HEK293 (cell line): ENCODE results near the gene TMEM232.

Experiments
- CTCF ChIA-PET: fragments of 350-600 bp; formaldehyde crosslinking; extraction: SDS; loops from one replicate; lab custom pipeline; 2021; ENCODE audit warnings: antibody characterized with exemption; lab: Yijun Ruan, JAX
- POLR2A ChIA-PET: fragments of 300-600 bp; formaldehyde crosslinking; extraction: SDS; loops from one replicate; lab custom pipeline; 2020; ENCODE audit warnings: antibody characterized with exemption, inconsistent platforms; lab: Yijun Ruan, JAX
- H3K27ac ChIP-seq: fragments of 200-500 bp; sonication (Bioruptor generic); 2 replicates; pipeline ENCODE4 v1.5.1; 2014; ENCODE audit warnings: low read depth, low read length, control low read depth, inconsistent platforms; ENCODE audit errors: extremely low read depth
- H3K36me3 ChIP-seq, 2 experiments: fragments of 200-500 bp in 1 of 2; sonication (Bioruptor generic) in 1 of 2; 1 replicate in 1 of 2; 2 replicates in 1 of 2; pipeline ENCODE4 v1.5.1; 2014 to 2017; ENCODE audit warnings: inconsistent platforms in 2 of 2, low read length in 2 of 2; ENCODE audit not compliant: control insufficient read depth in 2 of 2, insufficient read depth in 1 of 2
- H3K4me1 ChIP-seq: fragments of 200-500 bp; sonication (Bioruptor generic); 2 replicates; pipeline ENCODE4 v1.5.1; 2014; ENCODE audit warnings: mild to moderate bottlenecking, low read length, inconsistent platforms; ENCODE audit not compliant: control insufficient read depth, insufficient read depth
- H3K4me3 ChIP-seq: 2 replicates; pipeline ENCODE4 v1.5.1; 2011; ENCODE audit warnings: low read depth, mild to moderate bottlenecking, control low read depth, low read length, moderate library complexity
- H3K9me3 ChIP-seq: fragments of 200-500 bp; sonication (Bioruptor generic); 2 replicates; pipeline ENCODE4 v1.5.1; 2014; ENCODE audit warnings: low read depth, low read length, inconsistent platforms; ENCODE audit not compliant: control insufficient read depth, insufficient read depth
- GLI4 ChIP-seq: fragments of 450-650 bp; formaldehyde crosslinking; IDR thresholded peaks from 2 replicates; pipeline ENCODE4 v1.5.1; 2016; ENCODE audit warnings: missing biosample characterization, missing genetic modification characterization
- MEIS1 ChIP-seq: sonication (generic); formaldehyde crosslinking; IDR thresholded peaks from 2 replicates; pipeline ENCODE4 v1.8.1; 2022; ENCODE audit warnings: missing genetic modification reagents, mild to moderate bottlenecking, borderline replicate concordance
- SALL2 ChIP-seq: fragments of 450-650 bp; formaldehyde crosslinking; IDR thresholded peaks from 2 replicates; pipeline ENCODE4 v1.5.0; 2017; ENCODE audit warnings: missing biosample characterization, mild to moderate bottlenecking, missing genetic modification characterization, borderline replicate concordance
- SETDB1 ChIP-seq: IDR thresholded peaks from one replicate; pipeline ENCODE4 v1.6.1; 2017; ENCODE audit warnings: mild to moderate bottlenecking, low read length, moderate library complexity, mixed read lengths; ENCODE audit not compliant: insufficient read length
- TCF7L2 ChIP-seq: IDR thresholded peaks from 2 replicates; pipeline ENCODE4 v1.6.1; 2011; ENCODE audit warnings: low read depth, mild to moderate bottlenecking, inconsistent platforms, low read length, moderate library complexity, borderline replicate concordance
- ZBTB44 ChIP-seq: fragments of 450-650 bp; IDR thresholded peaks from 2 replicates; pipeline ENCODE4 v1.5.1; 2018; ENCODE audit warnings: missing biosample characterization, mild to moderate bottlenecking, missing genetic modification characterization
- ZNF18 ChIP-seq: fragments of 450-650 bp; formaldehyde crosslinking; IDR thresholded peaks from 2 replicates; pipeline ENCODE4 v1.5.1; 2016; ENCODE audit warnings: missing biosample characterization, missing genetic modification characterization
- ZNF19 ChIP-seq: fragments of 450-650 bp; formaldehyde crosslinking; IDR thresholded peaks from 2 replicates; pipeline ENCODE4; 2016; ENCODE audit warnings: missing biosample characterization, missing genetic modification characterization, low read depth
- ZNF311 ChIP-seq: fragments of 450-650 bp; formaldehyde crosslinking; IDR thresholded peaks from 2 replicates; pipeline ENCODE4 v1.5.1; 2017; ENCODE audit warnings: missing biosample characterization, missing genetic modification characterization, borderline replicate concordance
- ZNF366 ChIP-seq: fragments of 450-650 bp; formaldehyde crosslinking; conservative IDR thresholded peaks from 2 replicates; pipeline ENCODE4 v1.5.1; 2016; ENCODE audit warnings: missing biosample characterization, missing genetic modification characterization
- ZNF404 ChIP-seq: fragments of 450-650 bp; formaldehyde crosslinking; IDR thresholded peaks from 2 replicates; pipeline ENCODE4 v1.5.1; 2017; ENCODE audit warnings: missing biosample characterization, missing genetic modification characterization
- ZNF423 ChIP-seq: fragments of 450-650 bp; formaldehyde crosslinking; IDR thresholded peaks from 2 replicates; pipeline ENCODE4 v1.5.1; 2016; ENCODE audit warnings: missing biosample characterization, missing genetic modification characterization
- ZNF501 ChIP-seq: fragments of 450-650 bp; formaldehyde crosslinking; IDR thresholded peaks from 2 replicates; pipeline ENCODE4 v1.5.1; 2016; ENCODE audit warnings: missing biosample characterization, missing genetic modification characterization
- ZNF654 ChIP-seq: fragments of 450-650 bp; formaldehyde crosslinking; IDR thresholded peaks from 2 replicates; pipeline ENCODE4 v1.5.1; 2016; ENCODE audit warnings: low read depth, missing biosample characterization, missing genetic modification characterization
- ZNF664 ChIP-seq: fragments of 450-650 bp; formaldehyde crosslinking; IDR thresholded peaks from 2 replicates; pipeline ENCODE4 v1.5.1; 2016; ENCODE audit warnings: missing biosample characterization, missing genetic modification characterization
- ZNF692 ChIP-seq: fragments of 450-650 bp; formaldehyde crosslinking; IDR thresholded peaks from 2 replicates; pipeline ENCODE4 v1.5.1; 2016; ENCODE audit warnings: missing biosample characterization, missing genetic modification characterization
- ZNF747 ChIP-seq: fragments of 450-650 bp; formaldehyde crosslinking; IDR thresholded peaks from 2 replicates; pipeline ENCODE4 v1.5.1; 2016; ENCODE audit warnings: missing biosample characterization, missing genetic modification characterization
- ZSCAN18 ChIP-seq: fragments of 450-650 bp; formaldehyde crosslinking; IDR thresholded peaks from 2 replicates; pipeline ENCODE4 v1.5.1; 2016; ENCODE audit warnings: missing biosample characterization, missing genetic modification characterization
- TF ChIP-seq, protein P1 (sequence below): fragments of 450-650 bp; formaldehyde crosslinking; IDR thresholded peaks from 2 replicates; pipeline ENCODE4 v1.5.1; 2017; ENCODE audit warnings: missing biosample characterization, missing genetic modification characterization
- TF ChIP-seq, protein P2 (sequence below): fragments of 450-650 bp; formaldehyde crosslinking; IDR thresholded peaks from 2 replicates; pipeline ENCODE4 v1.5.1; 2016; ENCODE audit warnings: missing biosample characterization, missing genetic modification characterization

TMEM232 gene

GRCh38 chr5:110371725-110372041 lies 354.8 kb downstream of the TMEM232 start:
- no peak overlapping the region for H3K27ac ChIP-seq
- no peaks in the 10 kb centered on the region for H3K9me3 ChIP-seq
- no peak overlapping the region for H3K4me3 ChIP-seq
- H3K36me3 ChIP-seq = no peaks in the 10 kb centered on the region
- no peaks in the 10 kb centered on the region for H3K4me1 ChIP-seq
- CTCF ChIA-PET = no interaction called here
- TF ChIP-seq GLI4 (no peak), ZNF654 (tag by site-specific recombination) (no peak), TCF7L2 (no peak), SETDB1 (no peak), ZNF423 (tag by site-specific recombination) (no peak), ZNF692 (tag by site-specific recombination) (no peak), ZNF664 (tag by site-specific recombination) (no peak), ZNF747 (no peak), SALL2 (no peak), ZBTB44 (tag by site-specific recombination) (no peak), ZNF311 (no peak), MEIS1 (CRISPR knock-in tag) (no peak), ZNF404 (tag by site-specific recombination) (no peak), ZNF19 (no peak), ZNF501 (no peak), ZNF366 (tag by site-specific recombination) (no peak), ZSCAN18 (tag by site-specific recombination) (no peak), ZNF18 (no peak)
- TF ChIP-seq, protein P1, sequence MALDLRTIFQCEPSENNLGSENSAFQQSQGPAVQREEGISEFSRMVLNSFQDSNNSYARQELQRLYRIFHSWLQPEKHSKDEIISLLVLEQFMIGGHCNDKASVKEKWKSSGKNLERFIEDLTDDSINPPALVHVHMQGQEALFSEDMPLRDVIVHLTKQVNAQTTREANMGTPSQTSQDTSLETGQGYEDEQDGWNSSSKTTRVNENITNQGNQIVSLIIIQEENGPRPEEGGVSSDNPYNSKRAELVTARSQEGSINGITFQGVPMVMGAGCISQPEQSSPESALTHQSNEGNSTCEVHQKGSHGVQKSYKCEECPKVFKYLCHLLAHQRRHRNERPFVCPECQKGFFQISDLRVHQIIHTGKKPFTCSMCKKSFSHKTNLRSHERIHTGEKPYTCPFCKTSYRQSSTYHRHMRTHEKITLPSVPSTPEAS (tag by site-specific recombination) = no peak
- TF ChIP-seq, protein P2, sequence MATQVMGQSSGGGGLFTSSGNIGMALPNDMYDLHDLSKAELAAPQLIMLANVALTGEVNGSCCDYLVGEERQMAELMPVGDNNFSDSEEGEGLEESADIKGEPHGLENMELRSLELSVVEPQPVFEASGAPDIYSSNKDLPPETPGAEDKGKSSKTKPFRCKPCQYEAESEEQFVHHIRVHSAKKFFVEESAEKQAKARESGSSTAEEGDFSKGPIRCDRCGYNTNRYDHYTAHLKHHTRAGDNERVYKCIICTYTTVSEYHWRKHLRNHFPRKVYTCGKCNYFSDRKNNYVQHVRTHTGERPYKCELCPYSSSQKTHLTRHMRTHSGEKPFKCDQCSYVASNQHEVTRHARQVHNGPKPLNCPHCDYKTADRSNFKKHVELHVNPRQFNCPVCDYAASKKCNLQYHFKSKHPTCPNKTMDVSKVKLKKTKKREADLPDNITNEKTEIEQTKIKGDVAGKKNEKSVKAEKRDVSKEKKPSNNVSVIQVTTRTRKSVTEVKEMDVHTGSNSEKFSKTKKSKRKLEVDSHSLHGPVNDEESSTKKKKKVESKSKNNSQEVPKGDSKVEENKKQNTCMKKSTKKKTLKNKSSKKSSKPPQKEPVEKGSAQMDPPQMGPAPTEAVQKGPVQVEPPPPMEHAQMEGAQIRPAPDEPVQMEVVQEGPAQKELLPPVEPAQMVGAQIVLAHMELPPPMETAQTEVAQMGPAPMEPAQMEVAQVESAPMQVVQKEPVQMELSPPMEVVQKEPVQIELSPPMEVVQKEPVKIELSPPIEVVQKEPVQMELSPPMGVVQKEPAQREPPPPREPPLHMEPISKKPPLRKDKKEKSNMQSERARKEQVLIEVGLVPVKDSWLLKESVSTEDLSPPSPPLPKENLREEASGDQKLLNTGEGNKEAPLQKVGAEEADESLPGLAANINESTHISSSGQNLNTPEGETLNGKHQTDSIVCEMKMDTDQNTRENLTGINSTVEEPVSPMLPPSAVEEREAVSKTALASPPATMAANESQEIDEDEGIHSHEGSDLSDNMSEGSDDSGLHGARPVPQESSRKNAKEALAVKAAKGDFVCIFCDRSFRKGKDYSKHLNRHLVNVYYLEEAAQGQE (tag by site-specific recombination) = no peak
- POLR2A ChIA-PET = no interaction called here
